Spleen (tissue), 7 donors: ENCODE results near the gene DYSF.

Experiments
- CTCF ChIP-seq, 11 experiments: fragments of 200-600 bp in 7 of 11; fragments of 450-650 bp in 4 of 11; sonication (generic) in 4 of 11; IDR thresholded peaks in 8 of 11; conservative IDR thresholded peaks in 3 of 11; 1 replicate in 7 of 11; 2 replicates in 4 of 11; pipeline versions ENCODE4 v1.4.0 to v1.8.0; 2016 to 2021; ENCODE audit warnings: antibody characterized with exemption in 11 of 11, inconsistent platforms in 4 of 11, mild to moderate bottlenecking in 1 of 11
- POLR2AphosphoS5 ChIP-seq, 3 donors: sonication (generic); formaldehyde crosslinking; IDR thresholded peaks; one replicate each; pipeline ENCODE4 v1.5.1; 2017; ENCODE audit warnings: antibody characterized with exemption in 3 of 3
- donor health status: DM: no; HTN: no; CAD: no; lungs with moderate emphysema.
- donor health status: DM: no; HTN: no; CAD: no.
- donor health status: DM: no; HTN: no; CAD: no.

DNA sequence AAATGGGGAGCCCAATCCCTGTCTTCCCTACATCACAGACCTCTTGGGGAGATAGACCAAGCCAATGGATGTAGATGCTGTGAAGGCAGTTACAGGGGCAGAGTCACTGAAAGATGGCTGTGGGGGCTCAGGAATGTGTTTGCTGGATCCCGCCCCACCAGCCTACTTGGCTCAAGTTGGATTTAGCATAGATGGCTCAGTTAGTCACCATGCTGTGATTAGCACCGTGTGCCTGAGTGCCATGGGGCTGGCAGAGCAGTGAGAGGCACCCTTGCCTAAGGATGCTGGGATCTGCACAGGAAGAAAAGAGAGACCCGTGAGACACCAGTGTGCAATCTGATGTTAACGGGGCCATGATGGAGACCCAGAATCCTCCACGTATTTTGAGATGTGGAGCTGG is 228.3 kb downstream of the DYSF start:
- TF ChIP-seq POLR2AphosphoS5 (IDR thresholded peaks at IDR 0.05): no peak
- no peak for TF ChIP-seq CTCF (IDR thresholded peaks at IDR 0.05 in 8 of 11, conservative IDR thresholded peaks at IDR 0.05 in 3 of 11)
